PC-3 (cell line): Measurements from ENCODE around the gene HIBADH. TPM values are rescaled to one million over a fixed set of nuclear protein-coding genes. Genes with fewer than 3 reads are reported as not detected.

Experiments
- ATAC-seq: fragments of 200-7000 bp; cut with Tn5 transposase; 2 replicates; pipeline ENCODE4 v1.9.1; 2020; ENCODE audit warnings: mild to moderate bottlenecking, moderate library complexity
- BruUV-seq: library from RNA; stranded (reverse); fragments of 400-500 nt; replicated peaks from 2 replicates; lab custom pipeline; 2021; lab: Mats Ljungman, UMichigan
- CTCF ChIA-PET: fragments of 300-600 bp; sonication (Branson Sonifier 250); formaldehyde crosslinking; loops from one replicate; lab custom pipeline; 2022; ENCODE audit warnings: antibody characterized with exemption; lab: Charles Lee
- POLR2A ChIA-PET: fragments of 300-600 bp; sonication (Branson Sonifier 250); formaldehyde crosslinking; loops from one replicate; lab custom pipeline; 2022; ENCODE audit warnings: antibody characterized with exemption; ENCODE audit not compliant: unreplicated experiment; lab: Charles Lee
- DNase-seq: peaks from one replicate; pipeline ENCODE4 v3.0.0-alpha.2; 2015
- H2AFZ ChIP-seq: fragments of 300-600 bp; sonication (generic); 2 replicates; pipeline ENCODE4 v1.6.0; 2016; ENCODE audit warnings: antibody characterized with exemption, low read length
- H3F3A ChIP-seq: fragments of 300-600 bp; sonication (generic); one replicate; pipeline ENCODE4 v1.6.0; 2017; ENCODE audit warnings: antibody characterized with exemption, low read length, control low read depth, mild to moderate bottlenecking; ENCODE audit not compliant: unreplicated experiment
- H3K27ac ChIP-seq: fragments of 300-600 bp; sonication (generic); 2 replicates; pipeline ENCODE4 v1.5.1; 2016; ENCODE audit warnings: mild to moderate bottlenecking, low read length
- H3K27me3 ChIP-seq: fragments of 300-600 bp; sonication (generic); 2 replicates; pipeline ENCODE4 v1.6.1; 2016; ENCODE audit warnings: low read length, mixed read lengths
- H3K36me3 ChIP-seq: fragments of 300-600 bp; sonication (generic); 2 replicates; pipeline ENCODE4 v1.6.1; 2016; ENCODE audit warnings: low read depth, mixed run types, low read length, mixed read lengths
- H3K4me1 ChIP-seq: fragments of 300-600 bp; sonication (generic); 2 replicates; pipeline ENCODE4 v1.5.1; 2016; ENCODE audit warnings: low read length; ENCODE audit not compliant: insufficient read depth
- H3K4me2 ChIP-seq: fragments of 300-600 bp; sonication (generic); 2 replicates; pipeline ENCODE4 v1.6.0; 2016; ENCODE audit warnings: low read length
- H3K4me3 ChIP-seq: fragments of 300-600 bp; sonication (generic); 2 replicates; pipeline ENCODE4 v1.5.1; 2016; ENCODE audit warnings: mild to moderate bottlenecking, low read length, mixed read lengths
- H3K79me2 ChIP-seq: fragments of 300-600 bp; sonication (generic); 2 replicates; pipeline ENCODE4 v1.6.1; 2017; ENCODE audit warnings: low read length, mixed read lengths
- H3K9ac ChIP-seq: fragments of 300-600 bp; sonication (generic); 2 replicates; pipeline ENCODE4 v1.6.0; 2016; ENCODE audit warnings: mild to moderate bottlenecking, low read length
- H3K9me2 ChIP-seq: fragments of 300-600 bp; sonication (generic); replicated peaks from 2 replicates; pipeline ENCODE4 v1.6.1; 2016; ENCODE audit warnings: mixed run types, low read length, mixed read lengths
- H3K9me3 ChIP-seq: fragments of 300-600 bp; sonication (generic); 2 replicates; pipeline ENCODE4 v1.6.1; 2016; ENCODE audit warnings: low read length, mixed read lengths
- H4K20me1 ChIP-seq: fragments of 300-600 bp; sonication (generic); 2 replicates; pipeline ENCODE4 v1.6.1; 2016; ENCODE audit warnings: low read length, mixed read lengths
- CTCF ChIP-seq: fragments of 300-600 bp; sonication (generic); conservative IDR thresholded peaks from 2 replicates; pipeline ENCODE4 v1.5.1; 2017; ENCODE audit warnings: antibody characterized with exemption, low read depth, mild to moderate bottlenecking, low read length
- EZH2 ChIP-seq: fragments of 300-600 bp; sonication (generic); IDR thresholded peaks from one replicate; pipeline ENCODE4 v1.6.1; 2017; ENCODE audit warnings: antibody characterized with exemption, mild to moderate bottlenecking, low read length; ENCODE audit not compliant: unreplicated experiment
- EZH2phosphoT487 ChIP-seq: fragments of 300-600 bp; sonication (generic); IDR thresholded peaks from 2 replicates; pipeline ENCODE4 v1.6.1; 2018; ENCODE audit warnings: mild to moderate bottlenecking, antibody characterized with exemption, low read length, borderline replicate concordance
- intact Hi-C: fragments of 100-400 bp; cut with micrococcal nuclease; formaldehyde crosslinking; loops from 2 replicates; pipeline ENCODE4 v1.9.0; 2023
- total RNA-seq: library from RNA; depleted of rRNA; stranded (reverse); fragments of >200 nt; gene quantifications from 2 replicates; pipeline ENCODE4 v1.2.3, GENCODE V29; 2014

HIBADH gene
- total RNA-seq, 1 experiment from 2014 or later: 45.8 TPM

GRCh38 chr7:27650283-27650682 lies 12.4 kb downstream of the HIBADH start:
- no peak overlapping the region for H3K4me2 ChIP-seq
- DNase-seq (no peak), ATAC-seq (no peak)
- H2AFZ ChIP-seq: no peak overlapping the region
- peaks cover 32% of the 10 kb centered on the region for H3K4me1 ChIP-seq
- BruUV-seq: no TSS peak
- no peak for TF ChIP-seq EZH2
- TF ChIP-seq CTCF: no peak
- TF ChIP-seq EZH2phosphoT487: no peak
- H3K79me2 ChIP-seq: peaks cover 9% of the 10 kb centered on the region
- H3F3A ChIP-seq: no peaks in the 10 kb centered on the region
- ChIA-PET POLR2A (no interaction called here), CTCF (no interaction called here)
- H3K36me3 ChIP-seq: no peaks in the 10 kb centered on the region; the same call in 1 of the 2 replicates
- no peak overlapping the region for H3K4me3 ChIP-seq
- no peaks in the 10 kb centered on the region for H3K9me2 ChIP-seq
- H3K27ac ChIP-seq: no peak overlapping the region
- intact Hi-C loops: no loop called here
- H3K9me3 ChIP-seq: no peaks in the 10 kb centered on the region
- no peak overlapping the region for H3K9ac ChIP-seq
- no peaks in the 10 kb centered on the region for H4K20me1 ChIP-seq
- no peaks in the 10 kb centered on the region for H3K27me3 ChIP-seq

- no peak overlapping the region for H3K4me3 ChIP-seq
- peak overlapping the region; percentile 71 for H3K27ac ChIP-seq
Measured at GRCh38 chr7:27647489-27647888, 15.2 kb downstream of the HIBADH start.

GRCh38 chr7:27647046-27647445 lies 15.6 kb downstream of the HIBADH start:
- peaks cover 9% of the 10 kb centered on the region for H3K79me2 ChIP-seq
- peak overlapping the region; percentile 8; the same call in 1 of the 2 replicates for H2AFZ ChIP-seq
- peak overlapping the region; percentile 26; the same call in 1 of the 2 replicates for H3K9ac ChIP-seq
- POLR2A ChIA-PET: no interaction called here
- ATAC-seq: peak; percentile 99
- no peaks in the 10 kb centered on the region for H3K9me2 ChIP-seq
- no peaks in the 10 kb centered on the region for H4K20me1 ChIP-seq
- H3K4me1 ChIP-seq: peaks cover 41% of the 10 kb centered on the region
- no peaks in the 10 kb centered on the region for H3K9me3 ChIP-seq
- H3K27me3 ChIP-seq: no peaks in the 10 kb centered on the region
- no TSS peak for BruUV-seq
- CTCF ChIA-PET: no interaction called here
- intact Hi-C loops: no loop called here
- H3F3A ChIP-seq: no peaks in the 10 kb centered on the region
- peak overlapping the region; percentile 58 for H3K4me2 ChIP-seq
- TF ChIP-seq EZH2: no peak
- H3K36me3 ChIP-seq: no peaks in the 10 kb centered on the region; the same call in 1 of the 2 replicates
- H3K27ac ChIP-seq: peak overlapping the region; percentile 71
- H3K4me3 ChIP-seq: no peak overlapping the region
- DNase-seq: peak; percentile 80

More at GRCh38 chr7:27647489-27647888, 15.2 kb downstream of the HIBADH start:
- Histone ChIP-seq H3K9me3 (no peaks in the 10 kb centered on the region), H3F3A (no peaks in the 10 kb centered on the region), H3K79me2 (peaks cover 9% of the 10 kb centered on the region), H2AFZ (peak overlapping the region; percentile 8; the same call in 1 of the 2 replicates), H3K4me1 (peaks cover 41% of the 10 kb centered on the region), H4K20me1 (no peaks in the 10 kb centered on the region), H3K36me3 (no peaks in the 10 kb centered on the region; the same call in 1 of the 2 replicates), H3K9ac (peak overlapping the region; percentile 26; the same call in 1 of the 2 replicates), H3K9me2 (no peaks in the 10 kb centered on the region), H3K4me2 (peak overlapping the region; percentile 58), H3K27me3 (no peaks in the 10 kb centered on the region)
- DNase-seq (no peak), ATAC-seq (no peak)
- TF ChIP-seq EZH2: no peak
- POLR2A ChIA-PET: no interaction called here
- intact Hi-C loops: no loop called here
- CTCF ChIA-PET: no interaction called here
- no TSS peak for BruUV-seq
